ENCODE results near the gene INSL3. TPM values are rescaled to one million over a fixed set of nuclear protein-coding genes. Genes with fewer than 3 reads are reported as not detected.

Gene INSL3
- polyA plus RNA-seq, 3 donors = 0.25 to 1.7 (median 0.64) TPM

DNA sequence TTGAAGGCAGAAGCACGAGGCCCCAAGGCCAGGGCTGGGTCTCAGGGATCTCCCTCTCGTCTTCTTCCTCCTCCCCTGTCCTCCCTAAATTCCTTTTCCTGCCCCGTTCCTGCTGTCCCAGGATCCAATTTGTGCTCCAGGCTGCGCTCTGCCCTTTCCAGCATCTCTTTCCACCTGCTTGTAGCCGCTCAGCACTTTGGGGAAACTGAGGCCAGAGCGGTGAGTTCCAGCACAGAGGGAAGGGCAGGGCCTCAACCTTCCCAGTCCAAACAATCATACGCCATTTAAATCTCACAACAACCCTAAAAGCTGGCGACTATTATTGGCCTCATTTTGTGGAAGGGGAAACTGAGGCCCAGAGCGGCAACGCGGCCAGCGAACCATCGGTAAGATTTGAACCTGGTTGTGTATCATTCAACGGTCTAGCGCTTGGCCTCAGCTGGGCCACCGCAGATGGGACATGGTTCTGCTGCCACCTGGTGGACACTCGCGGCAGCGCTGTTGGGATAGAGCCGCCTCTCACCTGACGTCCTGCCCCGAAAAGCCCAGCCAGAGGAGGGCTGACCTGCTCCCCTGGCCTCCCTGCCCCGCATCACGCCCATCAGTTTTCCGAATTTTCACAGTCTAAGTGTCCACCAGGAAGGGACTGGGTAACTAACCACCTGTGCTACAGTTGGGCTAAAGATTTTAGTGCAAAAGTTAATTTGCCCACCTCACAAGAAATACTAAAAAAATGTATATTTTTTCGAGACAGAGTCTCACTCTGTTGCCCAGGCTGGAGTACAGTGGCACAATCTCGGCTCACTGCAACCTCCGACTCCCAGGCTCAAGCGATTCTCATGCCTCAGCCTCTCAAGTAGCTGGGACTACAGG lies 34.2 kb upstream of the INSL3 start:
- Histone ChIP-seq H3K9me3 (replicated peaks in 1 of 2; ENCODE audit: control insufficient read depth in 1 of 2, insufficient read depth in 1 of 2, low read length in 2 of 2) (no peaks in the 10 kb centered on the region), H3K4me1 (ENCODE audit: control insufficient read depth in 1 of 2, insufficient read depth in 2 of 2, low read length in 2 of 2) (peaks cover 21 to 27% of the 10 kb centered on the region in 2 donors), H3K79me2 (ENCODE audit: insufficient read depth, low read length) (peaks cover 9% of the 10 kb centered on the region), H3K36me3 (replicated peaks in 1 of 2; ENCODE audit: control insufficient read depth in 1 of 2, insufficient read depth in 2 of 2, low read length in 2 of 2) (no peaks in the 10 kb centered on the region), H3K9ac (ENCODE audit: insufficient read depth, low read length, poor library complexity, severe bottlenecking) (no peak overlapping the region), H3K27ac (ENCODE audit: low read depth in 1 of 2, low read length in 2 of 2) (no peak overlapping the region), H4K20me1 (ENCODE audit: insufficient read depth, low read length) (peaks cover 8% of the 10 kb centered on the region), H3K4me2 (replicated peaks; ENCODE audit: extremely low read depth, low read length, poor library complexity, severe bottlenecking) (no peak overlapping the region), H3K27me3 (ENCODE audit: control insufficient read depth in 2 of 2, insufficient read depth in 2 of 2, low read length in 2 of 2) (no peaks in the 10 kb centered on the region), H2AFZ (ENCODE audit: insufficient read depth, low read depth, low read length, poor library complexity, severe bottlenecking) (peak overlapping the region; percentile 11), H3K4me3 (replicated peaks in 1 of 3; ENCODE audit: low read depth in 2 of 3, low read length in 3 of 3) (no peak overlapping the region)
- peaks cover 0 to 1% of the 10 kb centered on the region in 2 donors for H3K36me3 Mint-ChIP-seq
- H3K4me3 Mint-ChIP-seq = peak overlapping the region in 1 of 2 donors; percentile 30
- peak overlapping the region in 1 of 7 donors; percentile 47 for H3K27ac Mint-ChIP-seq
- H3K4me1 Mint-ChIP-seq = peaks cover 26% of the 10 kb centered on the region
- intact Hi-C loops (cut with micrococcal nuclease) = loop anchor here (1.0 to 10.0 kb wide), 7 partner anchors 77 to 591 kb away; partner anchors contain the start of genes BABAM1 (in 1 of the 2) and USHBP1 (in 1 of the 2)
- WGBS (ENCODE audit: insufficient coverage) = 23% methylated on average over 25 of the region's 29 CpGs
- peaks cover 1 to 9% (median 2%) of the 10 kb centered on the region in 3 donors for H3K27me3 Mint-ChIP-seq (ENCODE audit: low read depth in 3 of 3)
- no peaks in the 10 kb centered on the region for H3K9me3 Mint-ChIP-seq
- peak; percentile 93 for TF ChIP-seq CTCF (IDR thresholded peaks at IDR 0.05)
- peak; percentile 75 to 81 (median 78) for DNase-seq

- Histone ChIP-seq H3K27me3 (ENCODE audit: control insufficient read depth in 2 of 2, insufficient read depth in 2 of 2, low read length in 2 of 2) (no peaks in the 10 kb centered on the region), H3K9me3 (replicated peaks in 1 of 2; ENCODE audit: control insufficient read depth in 1 of 2, insufficient read depth in 1 of 2, low read length in 2 of 2) (no peaks in the 10 kb centered on the region), H3K27ac (ENCODE audit: low read depth in 1 of 2, low read length in 2 of 2) (no peak overlapping the region), H3K36me3 (replicated peaks in 1 of 2; ENCODE audit: control insufficient read depth in 1 of 2, insufficient read depth in 2 of 2, low read length in 2 of 2) (no peaks in the 10 kb centered on the region), H4K20me1 (ENCODE audit: insufficient read depth, low read length) (no peaks in the 10 kb centered on the region), H3K4me3 (replicated peaks in 1 of 3; ENCODE audit: low read depth in 2 of 3, low read length in 3 of 3) (no peak overlapping the region), H2AFZ (ENCODE audit: insufficient read depth, low read depth, low read length, poor library complexity, severe bottlenecking) (no peak overlapping the region), H3K4me2 (replicated peaks; ENCODE audit: extremely low read depth, low read length, poor library complexity, severe bottlenecking) (no peak overlapping the region), H3K9ac (ENCODE audit: insufficient read depth, low read length, poor library complexity, severe bottlenecking) (no peak overlapping the region), H3K4me1 (ENCODE audit: control insufficient read depth in 1 of 2, insufficient read depth in 2 of 2, low read length in 2 of 2) (peaks cover 28 to 31% of the 10 kb centered on the region in 2 donors), H3K79me2 (ENCODE audit: insufficient read depth, low read length) (no peaks in the 10 kb centered on the region)
- peaks cover 0 to 1% of the 10 kb centered on the region in 2 donors for H3K36me3 Mint-ChIP-seq
- no peak overlapping the region for H3K4me3 Mint-ChIP-seq
- no peak for TF ChIP-seq CTCF (IDR thresholded peaks at IDR 0.05)
- DNase-seq = no peak
- 90% methylated on average over 2 of the region's 6 CpGs for WGBS (ENCODE audit: insufficient coverage)
- intact Hi-C loops (cut with micrococcal nuclease) = loop anchor here in 1 of 2 donors (2.0 to 10.0 kb wide), 2 partner anchors 75 to 589 kb away; partner anchors contain the start of genes BABAM1 and USHBP1
- H3K4me1 Mint-ChIP-seq = peaks cover 34% of the 10 kb centered on the region
- H3K9me3 Mint-ChIP-seq = no peaks in the 10 kb centered on the region
- peaks cover 1 to 9% (median 2%) of the 10 kb centered on the region in 3 donors for H3K27me3 Mint-ChIP-seq (ENCODE audit: low read depth in 3 of 3)
- H3K27ac Mint-ChIP-seq = no peak overlapping the region
These were observed 32.7 kb upstream of the INSL3 start for GRCh38 chr19:17854061-17854460.

All from CD14-positive monocyte (primary cell).